ENCODE measurements around the gene PAIP2B.
"Not testable (repeated sequence)": the region's sequence is repeated elsewhere in the genome, so short reads cannot be mapped to it uniquely, and the experiment has no call there.

Gene PAIP2B

GRCh38 chr2:71238089-71238488, 11.2 kb upstream of the PAIP2B start:
- no peak overlapping the region for H3K4me3 Mint-ChIP-seq
- no peak for DNase-seq
- peaks cover 20 to 32% of the 10 kb centered on the region in 2 donors for H3K4me1 Mint-ChIP-seq
- H3K27ac Mint-ChIP-seq, result no peak overlapping the region
- H3K9me3 Mint-ChIP-seq, result peaks cover 0 to 2% of the 10 kb centered on the region in 2 donors
- peaks cover 0 to 6% of the 10 kb centered on the region in 2 donors for H3K27me3 Mint-ChIP-seq
- peaks cover 2 to 4% of the 10 kb centered on the region in 2 donors for H3K36me3 Mint-ChIP-seq
- no peak for ATAC-seq (replicated peaks)

- H3K36me3 Mint-ChIP-seq, result peaks cover 2 to 4% of the 10 kb centered on the region in 2 donors
- peaks cover 0 to 4% of the 10 kb centered on the region in 2 donors for H3K9me3 Mint-ChIP-seq
- ATAC-seq (replicated peaks) (peak; percentile 94 to 95), DNase-seq (peak; percentile 6)
- no peak overlapping the region for H3K4me3 Mint-ChIP-seq
- no peaks in the 10 kb centered on the region for H3K27me3 Mint-ChIP-seq
- peaks cover 20 to 27% of the 10 kb centered on the region in 2 donors for H3K4me1 Mint-ChIP-seq
- H3K27ac Mint-ChIP-seq, result peak overlapping the region; percentile 47
Measured at GRCh38 chr2:71235930-71236587, 9.2 kb upstream of the PAIP2B start.

- not testable (repeated sequence) for DNase-seq; H3K4me3 Mint-ChIP-seq; H3K27ac Mint-ChIP-seq; H3K27me3 Mint-ChIP-seq; ATAC-seq (replicated peaks); H3K9me3 Mint-ChIP-seq; H3K36me3 Mint-ChIP-seq
- peaks cover 11 to 16% of the 10 kb centered on the region in 2 donors for H3K4me1 Mint-ChIP-seq
Measured at GRCh38 chr2:71233072-71233471, 6.2 kb upstream of the PAIP2B start.

- DNase-seq (peak; percentile 5), ATAC-seq (replicated peaks) (peak; percentile 17 to 25)
- peaks cover 12% of the 10 kb centered on the region in 2 donors for H3K4me1 Mint-ChIP-seq
- peak overlapping the region; percentile 97 for H3K27ac Mint-ChIP-seq
- peak overlapping the region; percentile 94 to 95 for H3K4me3 Mint-ChIP-seq
- peaks cover 0 to 2% of the 10 kb centered on the region in 2 donors for H3K36me3 Mint-ChIP-seq
- no peaks in the 10 kb centered on the region for H3K27me3 Mint-ChIP-seq
- H3K9me3 Mint-ChIP-seq, result peaks cover 0 to 3% of the 10 kb centered on the region in 2 donors
Measured at GRCh38 chr2:71226096-71226964, 573 bp downstream of the PAIP2B start.

GRCh38 chr2:71224935-71225334, 2.0 kb downstream of the PAIP2B start:
- H3K27ac Mint-ChIP-seq, result no peak overlapping the region
- no peak for ATAC-seq (replicated peaks)
- H3K4me1 Mint-ChIP-seq, result peaks cover 17 to 20% of the 10 kb centered on the region in 2 donors
- peaks cover 0 to 2% of the 10 kb centered on the region in 2 donors for H3K36me3 Mint-ChIP-seq
- H3K9me3 Mint-ChIP-seq, result peaks cover 0 to 2% of the 10 kb centered on the region in 2 donors
- no peak for DNase-seq
- H3K4me3 Mint-ChIP-seq, result no peak overlapping the region
- H3K27me3 Mint-ChIP-seq, result no peaks in the 10 kb centered on the region

- ATAC-seq (replicated peaks), result no peak
- no peak for DNase-seq
- H3K9me3 Mint-ChIP-seq, result peaks cover 0 to 2% of the 10 kb centered on the region in 2 donors
- no peak overlapping the region for H3K4me3 Mint-ChIP-seq
- H3K4me1 Mint-ChIP-seq, result peaks cover 18 to 24% of the 10 kb centered on the region in 2 donors
- peaks cover 0 to 2% of the 10 kb centered on the region in 2 donors for H3K36me3 Mint-ChIP-seq
- H3K27me3 Mint-ChIP-seq, result no peaks in the 10 kb centered on the region
- H3K27ac Mint-ChIP-seq, result no peak overlapping the region
Measured at GRCh38 chr2:71224457-71224856, 2.4 kb downstream of the PAIP2B start.

GRCh38 chr2:71223767-71224333, 3.1 kb downstream of the PAIP2B start:
- Mint-ChIP-seq H3K4me3 (no peak overlapping the region), H3K27me3 (no peaks in the 10 kb centered on the region), H3K27ac (no peak overlapping the region), H3K36me3 (peaks cover 0 to 2% of the 10 kb centered on the region in 2 donors), H3K9me3 (no peaks in the 10 kb centered on the region), H3K4me1 (peaks cover 18 to 24% of the 10 kb centered on the region in 2 donors)
- ATAC-seq (replicated peaks) (no peak), DNase-seq (peak; percentile 10)

- H3K4me3 Mint-ChIP-seq, result no peak overlapping the region
- no peaks in the 10 kb centered on the region for H3K27me3 Mint-ChIP-seq
- no peaks in the 10 kb centered on the region for H3K9me3 Mint-ChIP-seq
- peaks cover 14 to 18% of the 10 kb centered on the region in 2 donors for H3K4me1 Mint-ChIP-seq
- no peak for DNase-seq
- ATAC-seq (replicated peaks), result no peak
- peaks cover 0 to 2% of the 10 kb centered on the region in 2 donors for H3K36me3 Mint-ChIP-seq
- H3K27ac Mint-ChIP-seq, result no peak overlapping the region
Measured at GRCh38 chr2:71220743-71221142, 6.2 kb downstream of the PAIP2B start.

GRCh38 chr2:71216501-71216900, 10.4 kb downstream of the PAIP2B start:
- Mint-ChIP-seq H3K27me3 (no peaks in the 10 kb centered on the region), H3K4me1 (peaks cover 7 to 11% of the 10 kb centered on the region in 2 donors)

GRCh38 chr2:71215447-71215846, 11.5 kb downstream of the PAIP2B start:
- no peaks in the 10 kb centered on the region for H3K27me3 Mint-ChIP-seq
- H3K4me1 Mint-ChIP-seq, result peaks cover 2 to 6% of the 10 kb centered on the region in 2 donors
- H3K36me3 Mint-ChIP-seq, result no peaks in the 10 kb centered on the region
- no peak overlapping the region for H3K27ac Mint-ChIP-seq
- ATAC-seq (replicated peaks) (no peak), DNase-seq (no peak)
- no peak overlapping the region for H3K4me3 Mint-ChIP-seq
- H3K9me3 Mint-ChIP-seq, result no peaks in the 10 kb centered on the region

More at GRCh38 chr2:71216501-71216900, 10.4 kb downstream of the PAIP2B start:
- Mint-ChIP-seq H3K9me3 (no peaks in the 10 kb centered on the region), H3K36me3 (no peaks in the 10 kb centered on the region), H3K4me3 (no peak overlapping the region), H3K27ac (no peak overlapping the region)
- ATAC-seq (replicated peaks) (no peak), DNase-seq (no peak)

- Mint-ChIP-seq H3K36me3 (peaks cover 2 to 3% of the 10 kb centered on the region in 2 donors), H3K4me1 (peaks cover 0 to 2% of the 10 kb centered on the region in 2 donors), H3K9me3 (no peaks in the 10 kb centered on the region), H3K27ac (no peak overlapping the region), H3K4me3 (no peak overlapping the region), H3K27me3 (no peaks in the 10 kb centered on the region)
- no peak for DNase-seq
- ATAC-seq (replicated peaks), result no peak
Measured at GRCh38 chr2:71212336-71212735, 14.6 kb downstream of the PAIP2B start.

- DNase-seq (no peak), ATAC-seq (replicated peaks) (no peak)
- Mint-ChIP-seq H3K36me3 (peaks cover 2 to 3% of the 10 kb centered on the region in 2 donors), H3K4me3 (no peak overlapping the region), H3K27ac (no peak overlapping the region), H3K9me3 (no peaks in the 10 kb centered on the region), H3K27me3 (no peaks in the 10 kb centered on the region), H3K4me1 (peaks cover 0 to 2% of the 10 kb centered on the region in 2 donors)
Measured at GRCh38 chr2:71210292-71210691, 16.6 kb downstream of the PAIP2B start.

- Mint-ChIP-seq H3K4me3 (no peak overlapping the region), H3K27me3 (no peaks in the 10 kb centered on the region), H3K4me1 (peaks cover 0 to 2% of the 10 kb centered on the region in 2 donors), H3K36me3 (peaks cover 2 to 3% of the 10 kb centered on the region in 2 donors), H3K9me3 (no peaks in the 10 kb centered on the region), H3K27ac (no peak overlapping the region)
- no peak for ATAC-seq (replicated peaks)
- no peak for DNase-seq
Measured at GRCh38 chr2:71208756-71209155, 18.1 kb downstream of the PAIP2B start.

- DNase-seq, result no peak
Measured at GRCh38 chr2:71207601-71208000, 19.3 kb downstream of the PAIP2B start.

More at GRCh38 chr2:71207601-71208000, 19.3 kb downstream of the PAIP2B start:
- ATAC-seq (replicated peaks), result no peak
- H3K4me1 Mint-ChIP-seq, result peaks cover 0 to 2% of the 10 kb centered on the region in 2 donors
- peaks cover 2 to 3% of the 10 kb centered on the region in 2 donors for H3K36me3 Mint-ChIP-seq
- no peak overlapping the region for H3K4me3 Mint-ChIP-seq
- no peak overlapping the region for H3K27ac Mint-ChIP-seq
- no peaks in the 10 kb centered on the region for H3K9me3 Mint-ChIP-seq
- H3K27me3 Mint-ChIP-seq, result no peaks in the 10 kb centered on the region
